GM20431 (cell line): ENCODE data around the gene PLPP4.

Experiments used
- in situ Hi-C: fragments of 300-500 bp; cut with MseI, MboI; formaldehyde crosslinking; loops from one replicate; pipeline ENCODE4 v1.15.0; 2020; ENCODE audit warnings: low sequenced_read_pairs; ENCODE audit not compliant: unreplicated experiment

Gene PLPP4

DNA sequence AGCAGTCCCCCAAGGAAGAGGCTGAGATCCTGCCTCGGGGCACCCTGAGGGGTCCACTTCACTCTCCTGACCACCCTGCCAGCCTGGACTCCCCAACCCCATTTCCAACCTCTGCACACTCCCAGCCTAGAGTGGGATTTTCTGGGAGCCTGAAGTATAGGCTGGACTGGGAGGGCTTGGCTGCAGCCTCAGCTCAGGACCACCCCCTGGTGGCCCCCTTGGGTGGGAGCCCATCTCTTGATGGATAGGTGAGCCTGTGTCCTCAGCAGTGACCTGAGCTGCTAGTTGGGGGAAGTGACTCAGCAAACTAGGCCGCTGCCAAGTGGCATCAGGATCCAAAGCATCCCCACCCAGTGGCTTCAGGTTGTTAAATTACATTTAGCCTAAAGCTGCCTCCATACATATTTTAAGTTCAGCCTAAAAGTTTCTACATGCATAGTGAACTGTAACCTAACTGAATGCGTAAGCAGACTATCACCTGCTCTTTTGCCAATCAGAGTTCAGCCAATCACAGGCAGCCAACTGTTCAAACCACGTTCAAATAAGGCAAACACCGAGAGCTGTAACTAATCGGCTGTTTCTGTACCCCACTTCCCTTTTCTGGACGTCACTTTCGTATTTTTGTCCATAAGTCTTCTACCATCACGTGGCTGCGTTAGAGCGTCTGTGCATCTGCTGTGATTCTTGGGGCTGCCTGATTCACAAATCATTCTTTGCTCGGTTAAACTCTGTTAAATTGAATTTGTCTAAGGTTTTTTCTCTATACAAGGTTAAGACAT, 144.0 kb downstream of the PLPP4 start:
- in situ Hi-C loops, result no loop called here

DNA sequence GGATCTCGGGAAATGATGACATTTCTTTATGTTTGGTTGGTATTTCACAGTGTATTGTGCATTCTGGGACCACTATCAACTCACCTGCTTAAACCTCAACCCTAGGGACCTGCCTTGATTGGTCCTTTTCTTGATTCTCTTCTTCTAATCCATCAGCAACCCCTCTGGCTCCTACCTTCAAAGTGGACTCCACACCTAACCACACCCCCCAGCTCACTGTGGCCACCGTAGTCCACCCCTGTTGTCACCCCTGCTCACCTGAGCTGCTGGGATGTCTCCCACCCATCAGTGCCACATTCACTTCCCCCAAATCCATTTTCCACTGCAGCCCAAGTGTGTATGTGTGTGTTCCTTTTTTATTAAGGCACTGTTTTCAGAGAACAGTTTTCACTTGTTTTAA, 145.0 kb downstream of the PLPP4 start:
- in situ Hi-C loops, result no loop called here

DNA sequence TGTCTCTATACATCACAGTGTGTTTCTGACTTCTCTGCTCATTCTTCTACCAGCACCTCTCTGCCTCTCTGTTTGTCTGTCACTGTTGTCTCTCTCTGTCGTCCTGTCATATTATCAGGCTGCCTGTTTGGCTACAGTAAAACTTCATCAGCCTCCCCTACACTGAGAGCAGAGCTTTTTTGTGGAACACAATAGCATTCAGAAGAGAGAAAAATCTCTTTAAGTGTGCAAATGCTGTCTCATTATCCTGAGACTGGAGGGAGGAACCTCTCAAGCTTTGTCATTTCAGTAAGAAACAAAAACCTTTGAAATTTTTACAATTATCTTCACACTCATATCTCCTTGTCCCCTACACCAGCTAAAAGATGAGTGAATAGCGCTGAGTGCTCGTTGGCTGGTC, 148.4 kb downstream of the PLPP4 start:
- in situ Hi-C loops, result no loop called here

DNA sequence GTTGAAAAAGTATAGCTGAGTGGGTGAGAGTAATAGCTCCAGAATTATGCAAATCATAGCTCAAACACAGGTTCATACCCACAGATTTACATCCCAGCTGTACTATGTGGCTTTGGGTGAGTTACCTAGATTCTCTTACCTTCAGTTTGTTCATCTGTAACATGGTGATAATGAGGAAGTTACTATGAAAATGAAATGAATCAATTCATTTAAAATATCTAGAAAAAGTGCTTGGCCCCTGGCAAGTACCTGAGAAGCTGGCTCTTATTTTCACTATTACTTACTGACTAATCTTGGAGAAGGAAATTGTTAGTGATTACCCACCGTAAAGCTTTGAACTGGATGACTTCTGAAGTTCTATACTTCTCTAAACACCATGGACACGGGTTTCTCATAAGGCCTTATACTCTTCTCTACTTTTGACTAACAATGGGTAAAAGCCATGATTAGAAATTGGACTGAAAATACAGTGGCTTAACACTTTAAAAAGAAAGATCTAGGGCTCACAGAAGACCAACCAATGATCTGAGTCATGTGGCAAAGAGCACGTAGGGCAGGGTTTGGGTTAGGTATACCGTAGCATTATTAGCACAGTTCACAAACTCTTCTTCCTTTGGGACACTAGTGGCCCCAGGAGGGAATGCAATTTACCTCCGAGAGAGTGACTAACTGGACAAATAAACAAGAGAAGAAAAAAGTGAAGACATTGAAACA, 149.2 kb downstream of the PLPP4 start:
- in situ Hi-C loops, result no loop called here

DNA sequence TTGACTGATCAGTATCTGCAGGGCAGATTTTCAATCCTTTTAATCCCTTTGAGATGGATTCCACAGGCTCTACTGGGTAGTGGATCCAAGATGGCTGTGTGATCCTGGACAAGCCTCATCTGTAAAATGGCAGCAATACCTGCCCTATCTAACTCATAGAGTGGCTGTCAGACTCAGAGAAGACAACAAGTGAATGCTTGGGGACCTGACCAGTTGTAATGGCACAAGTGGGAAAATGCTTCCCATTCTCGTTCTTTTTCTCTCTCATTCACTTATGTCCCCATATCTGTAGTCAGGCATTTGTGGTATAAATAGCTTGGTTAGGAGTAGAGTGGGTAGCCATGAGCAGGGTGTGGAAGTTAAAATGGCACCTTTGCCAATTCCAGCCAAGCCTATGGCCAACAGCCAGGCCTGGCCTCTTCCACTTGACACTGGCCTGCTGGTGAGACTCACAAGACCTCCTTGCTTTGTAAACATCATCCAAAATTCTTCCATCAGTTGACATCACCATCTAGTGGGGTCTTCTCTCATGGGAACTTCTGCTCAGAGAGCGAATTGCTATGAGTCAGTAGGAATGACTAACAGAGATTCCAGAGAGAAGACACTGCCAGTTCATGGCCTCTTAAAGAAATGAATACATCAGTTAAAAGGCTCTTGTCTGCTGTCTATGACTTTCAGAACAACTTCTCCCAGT, 150.1 kb downstream of the PLPP4 start:
- in situ Hi-C loops, result no loop called here

DNA sequence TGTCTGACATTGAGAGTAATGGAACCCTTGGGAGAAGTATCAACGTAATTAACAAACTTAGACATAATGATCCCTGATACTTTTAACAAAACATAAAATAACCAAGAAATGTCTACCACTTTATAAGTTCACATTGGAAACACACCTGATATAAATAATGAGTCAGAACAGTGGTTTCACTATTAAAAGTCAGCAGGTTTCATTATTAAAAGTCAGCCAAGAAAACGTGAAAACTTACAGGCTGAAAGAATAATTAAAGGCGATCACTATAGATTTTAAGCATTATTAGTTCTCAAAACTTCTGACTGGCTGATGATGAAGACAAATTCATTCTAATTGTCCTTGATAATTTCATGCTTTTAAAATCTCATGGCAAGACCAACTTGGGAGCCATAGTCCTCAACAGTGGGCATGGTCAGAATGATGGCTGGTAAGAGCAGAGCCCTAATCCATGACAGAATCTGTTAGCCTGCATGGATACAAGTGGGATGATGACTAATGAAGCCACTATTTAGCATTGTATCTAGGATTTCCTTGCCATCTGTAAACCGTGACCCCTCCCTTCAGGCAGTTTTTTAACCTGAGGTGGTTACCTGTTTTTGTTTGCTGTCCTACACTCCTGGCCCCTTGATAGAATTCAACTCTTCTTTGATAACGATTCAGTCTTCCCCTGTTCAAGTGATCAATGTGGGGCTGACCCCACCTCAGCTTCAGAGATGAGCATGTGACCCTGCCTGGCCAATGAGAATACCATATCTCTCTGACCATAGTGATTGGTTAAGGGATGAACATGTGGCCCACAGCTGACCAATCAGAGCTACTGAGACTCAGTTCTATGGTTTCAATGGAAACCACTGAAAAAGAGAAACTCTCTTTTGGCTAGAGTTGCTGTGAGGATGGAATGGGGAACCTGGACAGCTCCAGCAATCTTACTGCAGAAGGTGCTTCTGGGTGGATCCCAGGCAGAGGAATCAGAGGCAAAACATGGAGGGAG, 151.0 kb downstream of the PLPP4 start:
- in situ Hi-C loops, result no loop called here

DNA sequence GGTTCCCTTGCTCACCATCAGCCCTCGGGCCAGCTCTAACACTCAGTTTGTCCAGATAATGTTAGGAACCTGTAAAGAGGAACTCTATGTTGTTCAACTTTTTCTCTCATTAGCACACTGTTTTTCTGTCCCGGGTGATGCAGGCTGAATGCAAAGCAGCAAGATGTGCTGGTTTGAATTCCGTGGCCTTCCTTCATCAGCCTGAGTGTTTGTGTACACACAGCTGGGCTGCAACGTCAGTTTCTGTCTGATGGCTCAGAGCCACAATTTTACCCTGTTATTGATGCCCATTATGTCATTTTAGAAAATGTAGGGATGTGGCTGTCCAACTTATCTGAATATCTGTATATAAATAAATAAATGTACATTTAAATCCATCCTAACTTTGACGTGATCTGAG, 152.0 kb downstream of the PLPP4 start:
- in situ Hi-C loops, result no loop called here

DNA sequence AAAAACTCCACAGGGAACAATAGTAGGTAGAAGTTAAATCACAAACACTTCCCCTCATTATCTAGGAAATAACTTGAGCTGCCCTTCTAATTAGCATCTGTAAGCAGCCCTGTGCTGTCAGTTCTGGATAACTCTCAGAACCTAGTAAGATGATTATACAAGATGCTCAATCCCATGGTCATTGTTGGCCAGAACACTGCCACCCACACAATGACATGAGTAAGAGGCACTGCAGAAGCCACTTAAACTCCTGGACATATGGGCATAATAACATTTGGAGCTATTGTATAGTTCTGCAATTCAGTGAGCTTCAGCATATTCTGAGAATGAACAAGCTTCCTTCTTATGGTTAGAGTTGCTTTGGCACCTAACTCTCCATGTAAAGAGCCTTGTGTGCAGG, 153.8 kb downstream of the PLPP4 start:
- in situ Hi-C loops, result no loop called here

DNA sequence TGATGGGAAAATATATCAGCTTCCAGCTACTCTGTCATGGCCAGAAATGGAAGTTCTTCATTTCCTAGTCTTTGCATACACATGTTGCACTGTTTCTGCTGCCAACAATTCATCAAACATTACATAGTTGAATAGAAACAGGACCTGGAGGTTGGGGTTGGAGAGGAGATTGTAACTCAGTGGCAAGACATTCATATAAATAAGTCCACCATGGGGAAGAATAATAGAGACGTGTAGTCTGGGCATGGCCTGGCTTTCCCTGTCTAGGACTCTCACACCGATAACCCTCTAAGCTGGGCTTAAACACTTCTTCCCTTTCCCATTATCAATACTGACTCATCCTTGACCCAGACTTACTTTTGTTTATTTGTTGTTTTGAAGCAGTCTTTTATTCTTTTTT, 155.7 kb downstream of the PLPP4 start:
- in situ Hi-C loops, result no loop called here

DNA sequence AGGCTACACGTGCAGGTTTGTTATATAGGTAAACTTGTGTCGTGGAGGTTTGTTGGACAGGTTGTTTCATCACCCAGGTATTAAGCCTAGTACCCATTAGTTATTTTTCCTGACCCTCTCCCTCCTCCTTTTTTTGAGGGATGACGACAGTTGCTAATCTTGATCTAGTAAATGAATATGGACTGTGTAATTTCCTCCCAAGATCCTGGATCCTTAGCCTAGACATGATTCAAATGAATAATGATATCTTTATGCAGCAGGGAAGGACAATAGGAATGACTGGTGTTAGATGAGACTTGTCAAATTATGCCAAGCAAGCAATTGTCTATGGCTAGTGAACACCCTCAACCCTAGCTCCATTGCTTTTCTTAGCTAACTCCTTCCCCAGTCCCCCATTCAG, 156.2 kb downstream of the PLPP4 start:
- in situ Hi-C loops, result no loop called here

DNA sequence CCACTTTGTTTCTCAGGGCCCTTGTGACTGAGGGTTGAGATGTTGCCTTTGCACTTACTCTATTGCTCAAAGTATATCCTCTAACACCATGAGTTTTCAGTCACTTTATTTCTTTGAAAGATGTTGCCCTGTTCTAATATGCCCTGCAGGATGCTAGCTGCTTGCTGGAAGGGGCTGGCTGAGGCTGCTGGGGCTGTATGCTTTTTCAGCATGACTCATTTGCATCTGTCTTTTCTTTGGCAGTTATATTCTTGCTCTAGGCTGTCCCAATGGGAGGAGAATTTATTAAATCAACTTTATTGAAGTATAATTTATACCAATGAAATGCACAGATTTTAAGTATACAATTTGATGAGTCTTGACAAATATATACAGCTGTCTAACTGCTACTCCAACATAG, 157.7 kb downstream of the PLPP4 start:
- in situ Hi-C loops, result no loop called here

DNA sequence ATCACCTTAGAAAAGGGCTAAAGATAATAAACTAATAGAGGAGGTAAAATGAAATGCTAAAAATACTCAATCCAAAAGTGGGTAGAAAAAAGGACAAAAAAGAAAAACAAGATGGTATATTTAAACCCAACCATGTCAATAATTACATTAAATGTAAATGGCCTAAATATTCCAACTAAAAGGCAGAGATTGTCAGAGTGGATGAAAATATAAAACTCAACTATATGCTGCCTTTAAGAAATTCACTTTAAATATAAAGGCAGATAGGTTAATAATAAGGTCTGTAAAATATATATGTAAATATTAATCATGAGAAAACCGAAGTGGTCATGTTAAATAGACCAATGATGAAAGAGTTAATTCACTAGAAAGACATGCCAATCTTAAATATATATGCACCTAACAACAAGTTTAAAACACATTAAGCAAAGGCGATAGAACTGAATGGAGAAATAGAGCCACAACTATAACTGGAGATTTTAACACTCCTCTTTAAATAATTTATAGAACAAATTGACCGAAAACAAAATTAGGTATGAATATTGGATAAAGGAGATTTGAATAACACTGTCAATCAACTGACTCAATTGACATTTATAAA, 159.4 kb downstream of the PLPP4 start:
- in situ Hi-C loops, result no loop called here

DNA sequence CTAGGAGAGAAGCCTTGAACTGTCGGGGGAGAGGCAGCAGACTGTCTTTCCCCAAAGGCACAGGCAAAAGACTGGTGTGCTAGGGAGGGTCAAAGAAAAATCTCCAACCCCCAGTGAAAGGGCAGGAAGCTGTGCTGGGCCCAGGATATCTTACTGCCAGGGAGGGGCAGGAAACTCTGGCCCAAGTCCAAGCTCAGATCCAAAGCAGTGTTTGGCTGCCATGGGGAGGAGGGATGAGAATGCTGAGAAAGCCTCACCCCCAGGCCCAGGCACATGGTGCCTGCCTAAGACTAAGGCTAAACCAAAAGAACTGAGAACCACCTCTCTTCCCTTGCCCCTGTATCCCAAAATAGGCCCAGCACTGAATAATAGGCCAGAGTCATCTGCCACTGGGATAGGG, 171.2 kb downstream of the PLPP4 start:
- in situ Hi-C loops, result no loop called here

DNA sequence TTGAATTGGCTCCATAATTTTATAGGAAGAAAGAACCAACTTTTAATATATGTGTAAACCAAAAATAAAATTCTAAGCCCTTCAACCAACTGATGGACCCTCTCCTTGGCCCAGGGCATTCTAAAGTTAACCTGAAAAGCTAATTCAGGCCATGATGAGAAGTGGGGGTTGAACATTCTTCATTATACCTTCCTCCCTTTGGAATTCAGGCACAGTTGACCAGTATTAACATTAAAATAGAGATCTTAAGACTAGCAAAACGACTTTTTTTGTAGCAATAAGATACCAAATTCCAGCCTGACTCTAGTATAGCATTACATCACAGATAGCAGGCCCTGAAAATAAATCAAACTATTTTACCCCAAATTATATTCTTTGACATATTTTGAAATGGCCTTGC, 173.2 kb downstream of the PLPP4 start:
- in situ Hi-C loops, result no loop called here

DNA sequence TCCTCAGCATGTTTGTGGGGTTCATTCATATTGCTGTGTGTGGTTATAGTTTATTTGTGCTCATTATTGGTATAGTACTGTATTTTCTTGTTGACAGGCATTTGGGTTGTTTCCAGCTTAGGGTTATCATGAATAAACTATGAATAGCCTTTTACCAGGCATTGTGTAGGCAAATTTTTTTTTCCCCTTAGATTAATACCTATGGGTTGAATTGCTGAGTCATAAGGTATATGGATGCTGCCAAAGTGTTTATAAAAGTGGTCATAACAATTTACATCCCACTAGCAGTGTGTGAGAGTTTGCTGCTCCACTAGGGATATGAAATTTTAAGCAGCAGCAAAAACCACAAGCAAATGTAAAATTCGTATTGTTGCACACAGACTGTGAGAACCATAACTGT, 175.0 kb downstream of the PLPP4 start:
- in situ Hi-C loops, result no loop called here

DNA sequence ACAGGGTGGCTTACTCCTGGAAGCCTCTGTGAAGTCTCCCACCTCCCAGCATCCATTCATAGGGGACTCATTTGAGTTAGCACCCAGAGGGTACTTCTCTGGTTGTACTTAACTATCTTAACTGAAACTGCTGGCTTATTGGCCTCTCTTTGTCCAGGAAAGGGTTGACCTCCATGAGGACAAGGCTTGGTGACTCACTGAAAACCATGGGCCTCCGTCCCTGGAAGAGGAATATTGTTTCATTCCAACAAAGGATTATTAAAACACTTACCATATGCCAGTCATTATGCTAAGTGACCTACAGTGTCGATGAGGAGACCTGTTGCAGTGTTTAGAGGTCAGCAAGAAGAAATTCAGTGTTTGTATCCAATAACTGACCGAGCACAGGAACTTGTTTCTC, 175.9 kb downstream of the PLPP4 start:
- in situ Hi-C loops, result no loop called here

DNA sequence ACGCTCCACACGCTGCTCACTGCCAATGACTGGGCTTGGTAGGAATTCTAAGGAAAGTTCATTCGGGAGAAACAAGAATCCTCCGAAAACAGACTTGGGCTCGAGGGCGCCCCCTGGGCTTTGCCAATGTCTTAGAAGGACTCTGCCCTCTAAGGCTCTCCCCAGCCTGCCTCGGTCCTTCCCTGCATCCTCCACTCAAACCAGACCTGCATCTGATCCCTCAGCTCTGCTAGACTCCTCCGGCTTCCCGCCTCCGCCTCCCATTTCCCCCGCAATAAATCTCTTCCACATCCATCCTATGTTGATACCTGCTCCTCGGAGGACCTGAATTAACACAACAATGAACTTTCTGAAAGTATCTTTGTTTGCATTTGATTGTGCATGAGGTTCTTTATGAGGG, 177.6 kb downstream of the PLPP4 start:
- in situ Hi-C loops, result no loop called here
